Liver (tissue), 2 donors: Measurements from ENCODE around the gene MPV17.

Experiments used
- CTCF ChIP-seq: fragments of 150-350 bp; IDR thresholded peaks from 2 replicates; pipeline ENCODE4 v1.5.1; 2017; ENCODE audit warnings: improper control_type of control experiment, low read depth, low read length; ENCODE audit not compliant: missing input control
- FOXA2 ChIP-seq: IDR thresholded peaks from 2 replicates; pipeline ENCODE4 v1.6.1; 2016; ENCODE audit warnings: antibody characterized with exemption
- donor health status: healthy.

- TF ChIP-seq CTCF (no peak), FOXA2 (no peak)
Measured at GRCh38 chr2:27307545-27308358, 15.1 kb downstream of the MPV17 start.
